ENCODE results near the gene MAML2. TPM values are rescaled to one million over a fixed set of nuclear protein-coding genes. Genes with fewer than 3 reads are reported as not detected.

The MAML2 gene
- total RNA-seq, 4 donors from 2014 or later = 20.0 to 33.7 (median 23.2) TPM

DNA sequence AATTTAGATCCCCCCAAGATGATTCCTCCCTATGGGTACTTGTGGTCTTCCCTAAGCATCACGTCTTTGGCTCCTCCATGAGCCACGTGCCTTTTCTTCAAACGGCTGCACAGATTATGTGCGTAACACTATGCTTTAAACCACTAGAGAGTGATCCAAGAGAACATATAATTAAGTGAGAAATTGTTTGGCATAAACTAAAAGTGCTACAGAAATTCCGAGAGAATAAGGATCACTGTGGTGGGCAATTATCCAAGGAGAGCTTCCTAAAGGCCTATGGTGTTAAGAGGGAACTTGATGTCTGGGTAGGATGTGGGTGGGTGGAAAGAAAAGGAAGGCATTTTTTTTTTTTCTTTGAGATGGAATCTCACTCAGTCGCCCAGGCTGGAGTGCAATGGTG, 110.9 kb downstream of the MAML2 start:
- Histone ChIP-seq H3K4me3 (no peak overlapping the region), H3K36me3 (no peaks in the 10 kb centered on the region), H3K27ac (replicated peaks in 1 of 4) (no peak overlapping the region), H3K9me3 (no peaks in the 10 kb centered on the region), H3K4me1 (peaks cover 28 to 54% (median 47%) of the 10 kb centered on the region in 4 donors), H3K27me3 (no peaks in the 10 kb centered on the region)
- intact Hi-C loops (cut with DNase I) = loop anchor here (10.0 kb wide), 1 partner anchor 67 kb away; no protein-coding TSS in a partner anchor
- WGBS = 87% methylated on average over 6 of the region's 6 CpGs
- DNase-seq (ENCODE audit: extremely low spot score) = no peak
- TF ChIP-seq POLR2AphosphoS5 (IDR thresholded peaks at IDR 0.05) (no peak), EP300 (IDR thresholded peaks at IDR 0.05) (no peak), POLR2A (IDR thresholded peaks at IDR 0.05; ENCODE audit: low read depth) (no peak)
- TF ChIP-seq, protein P1, sequence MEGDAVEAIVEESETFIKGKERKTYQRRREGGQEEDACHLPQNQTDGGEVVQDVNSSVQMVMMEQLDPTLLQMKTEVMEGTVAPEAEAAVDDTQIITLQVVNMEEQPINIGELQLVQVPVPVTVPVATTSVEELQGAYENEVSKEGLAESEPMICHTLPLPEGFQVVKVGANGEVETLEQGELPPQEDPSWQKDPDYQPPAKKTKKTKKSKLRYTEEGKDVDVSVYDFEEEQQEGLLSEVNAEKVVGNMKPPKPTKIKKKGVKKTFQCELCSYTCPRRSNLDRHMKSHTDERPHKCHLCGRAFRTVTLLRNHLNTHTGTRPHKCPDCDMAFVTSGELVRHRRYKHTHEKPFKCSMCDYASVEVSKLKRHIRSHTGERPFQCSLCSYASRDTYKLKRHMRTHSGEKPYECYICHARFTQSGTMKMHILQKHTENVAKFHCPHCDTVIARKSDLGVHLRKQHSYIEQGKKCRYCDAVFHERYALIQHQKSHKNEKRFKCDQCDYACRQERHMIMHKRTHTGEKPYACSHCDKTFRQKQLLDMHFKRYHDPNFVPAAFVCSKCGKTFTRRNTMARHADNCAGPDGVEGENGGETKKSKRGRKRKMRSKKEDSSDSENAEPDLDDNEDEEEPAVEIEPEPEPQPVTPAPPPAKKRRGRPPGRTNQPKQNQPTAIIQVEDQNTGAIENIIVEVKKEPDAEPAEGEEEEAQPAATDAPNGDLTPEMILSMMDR (IDR thresholded peaks at IDR 0.05) = no peak

DNA sequence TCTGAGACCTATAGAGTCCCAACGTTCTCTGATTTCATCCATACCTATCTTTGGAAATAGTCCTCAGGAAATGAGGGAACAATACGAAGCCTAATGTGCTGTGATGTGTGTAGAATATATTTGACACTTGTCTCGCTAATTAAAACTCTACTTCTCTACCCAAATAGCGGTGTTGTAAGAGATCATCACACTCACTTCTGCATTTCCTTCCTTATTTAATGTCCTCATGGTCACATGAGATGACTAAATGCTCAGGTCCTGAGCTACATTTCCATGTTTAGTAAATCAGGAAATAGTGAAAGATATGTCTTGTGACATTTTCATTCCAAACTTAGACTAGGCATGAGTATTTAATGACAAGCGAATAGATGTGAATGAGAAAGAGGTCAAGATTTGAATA, 112.3 kb downstream of the MAML2 start:
- no peaks in the 10 kb centered on the region for H3K27me3 ChIP-seq
- no peaks in the 10 kb centered on the region for H3K9me3 ChIP-seq
- 72% methylated on average over 5 of the region's 5 CpGs for WGBS
- no peak for DNase-seq (ENCODE audit: extremely low spot score)
- H3K27ac ChIP-seq (replicated peaks in 1 of 4) = no peak overlapping the region
- no peak overlapping the region for H3K4me3 ChIP-seq
- TF ChIP-seq POLR2AphosphoS5 (IDR thresholded peaks at IDR 0.05) (no peak), POLR2A (IDR thresholded peaks at IDR 0.05; ENCODE audit: low read depth) (no peak), EP300 (IDR thresholded peaks at IDR 0.05) (no peak)
- TF ChIP-seq, protein P1 (IDR thresholded peaks at IDR 0.05) = no peak
- peaks cover 24 to 52% (median 43%) of the 10 kb centered on the region in 4 donors for H3K4me1 ChIP-seq
- intact Hi-C loops (cut with DNase I) = loop anchor here (10.0 kb wide), 1 partner anchor 66 kb away; no protein-coding TSS in a partner anchor
- no peaks in the 10 kb centered on the region for H3K36me3 ChIP-seq

DNA sequence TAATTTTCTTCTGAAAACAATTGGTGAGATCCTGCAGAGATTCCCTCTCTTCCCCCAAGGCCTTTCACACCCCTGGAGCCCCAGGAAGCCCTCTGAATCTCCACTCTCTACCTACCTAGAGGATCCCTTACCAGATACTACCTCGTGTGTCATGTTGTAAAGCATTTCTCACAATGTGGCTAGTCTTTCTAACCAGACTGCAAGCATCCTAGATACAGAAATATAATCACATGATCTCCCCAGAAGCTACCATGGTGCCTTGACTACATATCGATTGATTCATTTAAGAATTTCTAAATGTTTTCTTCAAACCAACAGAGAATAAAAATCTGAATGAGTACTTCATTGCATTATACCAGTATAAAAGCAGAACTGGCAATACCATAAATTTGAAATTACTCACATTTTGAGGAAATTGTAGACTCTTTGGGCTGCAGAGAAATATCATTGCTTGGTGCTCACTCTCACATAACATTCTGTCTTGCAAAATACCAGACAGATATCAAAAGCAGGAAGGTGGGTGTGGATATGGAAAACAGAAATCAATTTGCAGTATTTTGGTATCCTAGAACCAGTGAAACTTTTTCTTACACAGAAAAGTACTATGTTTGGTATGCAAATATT, 113.5 kb downstream of the MAML2 start:
- Histone ChIP-seq H3K27ac (replicated peaks in 1 of 4) (peak overlapping the region; percentile 61 to 69 (median 66)), H3K4me1 (peaks cover 22 to 45% (median 36%) of the 10 kb centered on the region in 4 donors), H3K4me3 (no peak overlapping the region), H3K36me3 (no peaks in the 10 kb centered on the region), H3K9me3 (no peaks in the 10 kb centered on the region), H3K27me3 (no peaks in the 10 kb centered on the region)
- TF ChIP-seq EP300 (IDR thresholded peaks at IDR 0.05) (no peak), POLR2A (IDR thresholded peaks at IDR 0.05; ENCODE audit: low read depth) (no peak), POLR2AphosphoS5 (IDR thresholded peaks at IDR 0.05) (no peak)
- no peak for DNase-seq (ENCODE audit: extremely low spot score)
- intact Hi-C loops (cut with DNase I) = no loop called here
- 83% methylated on average over 2 of the region's 2 CpGs for WGBS

DNA sequence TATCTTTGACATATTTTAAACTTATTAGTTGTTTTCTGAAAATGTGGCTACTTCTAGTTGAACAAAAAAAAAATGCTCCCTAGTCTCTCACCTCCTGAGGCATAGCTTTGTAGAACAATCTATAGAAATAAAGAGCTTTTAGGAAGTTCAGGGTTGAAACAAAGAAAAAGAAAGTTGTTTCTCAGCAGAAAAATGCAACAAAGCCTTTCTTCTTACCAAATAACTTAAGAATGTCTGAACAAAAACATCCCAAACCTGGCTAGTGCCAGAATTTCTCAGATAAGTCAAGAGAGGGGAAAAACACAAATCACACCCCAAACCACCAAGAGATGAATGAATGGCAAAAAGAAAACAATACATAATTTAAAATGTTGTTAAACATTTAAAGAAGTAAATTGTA, 114.1 kb downstream of the MAML2 start:
- peaks cover 22 to 45% (median 36%) of the 10 kb centered on the region in 4 donors for H3K4me1 ChIP-seq
- intact Hi-C loops (cut with DNase I) = no loop called here
- no peak overlapping the region for H3K4me3 ChIP-seq
- no peaks in the 10 kb centered on the region for H3K9me3 ChIP-seq
- TF ChIP-seq POLR2A (IDR thresholded peaks at IDR 0.05; ENCODE audit: low read depth) = no peak
- no peak for TF ChIP-seq EP300 (IDR thresholded peaks at IDR 0.05)
- TF ChIP-seq POLR2AphosphoS5 (IDR thresholded peaks at IDR 0.05) = no peak
- TF ChIP-seq, protein P1 (IDR thresholded peaks at IDR 0.05) = no peak
- H3K27ac ChIP-seq (replicated peaks in 1 of 4) = peak overlapping the region; percentile 61 to 69 (median 66)
- DNase-seq (ENCODE audit: extremely low spot score) = no peak
- H3K27me3 ChIP-seq = no peaks in the 10 kb centered on the region
- no peaks in the 10 kb centered on the region for H3K36me3 ChIP-seq

DNA sequence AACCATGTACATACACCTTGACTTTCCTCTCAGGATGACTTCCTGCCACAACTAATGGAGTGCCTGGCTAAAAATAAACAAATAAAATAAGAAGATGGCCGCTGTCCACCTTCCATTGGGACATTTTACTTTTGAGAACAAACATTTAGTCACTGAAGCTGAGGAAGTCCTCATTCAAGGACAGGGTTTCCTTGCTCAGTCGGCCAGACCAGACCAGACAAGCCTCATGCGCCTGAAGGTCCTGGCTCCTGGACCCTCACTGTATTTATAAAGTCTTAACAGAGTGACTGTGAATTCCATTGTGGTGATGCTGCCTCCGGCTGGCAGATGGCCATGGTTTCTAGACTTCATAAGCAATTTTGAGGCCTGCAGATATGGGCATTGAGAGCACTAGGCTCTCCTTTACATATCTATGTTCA, 114.5 kb downstream of the MAML2 start:
- no peak for DNase-seq (ENCODE audit: extremely low spot score)
- Histone ChIP-seq H3K27ac (replicated peaks in 1 of 4) (peak overlapping the region; percentile 61 to 69 (median 66)), H3K4me1 (peaks cover 22 to 45% (median 36%) of the 10 kb centered on the region in 4 donors), H3K36me3 (no peaks in the 10 kb centered on the region), H3K4me3 (no peak overlapping the region), H3K27me3 (no peaks in the 10 kb centered on the region), H3K9me3 (no peaks in the 10 kb centered on the region)
- TF ChIP-seq EP300 (IDR thresholded peaks at IDR 0.05) (no peak), POLR2AphosphoS5 (IDR thresholded peaks at IDR 0.05) (peak in 1 of 2 donors; percentile 55)
- intact Hi-C loops (cut with DNase I) = no loop called here
- WGBS = 32% methylated on average over 4 of the region's 4 CpGs

Measured in esophagus muscularis mucosa (tissue), 4 donors.